Posterior vena cava (tissue), 2 donors: ENCODE measurements around the gene FBXO34. TPM values are rescaled to one million over a fixed set of nuclear protein-coding genes. Genes with fewer than 3 reads are reported as not detected.
"Not testable (repeated sequence)": the region's sequence is repeated elsewhere in the genome, so short reads cannot be mapped to it uniquely, and the experiment has no call there.

ENCODE experiments used
- DNase-seq: peaks from one replicate; pipeline ENCODE4 v3.0.0-alpha.2; 2020; ENCODE audit warnings: low spot score
- intact Hi-C, 2 donors: fragments of 100-400 bp; cut with DNase I; formaldehyde crosslinking; loops; one replicate each; pipeline versions ENCODE4 v1.14.1 to v1.14.2; 2022 to 2023
- total RNA-seq, 2 donors: library from RNA; stranded (reverse); fragmentation: NEBNext Ultra II Directional; extraction: Animal tissue kit (Norgen Biotek cat#: 25700); gene quantifications; one replicate each; pipeline ENCODE4 v1.2.1, GENCODE V29; 2021
- donor health status: DM: yes; HTN: yes; CAD: no.
- donor health status: DM: yes; HTN: yes; CAD: no.

Gene FBXO34
- total RNA-seq, 2 donors from 2014 or later = 15.4 to 20.5 TPM

- intact Hi-C loops = no loop called here
- no peak for DNase-seq
Observed at GRCh38 chr14:55302367-55303124, 31.3 kb downstream of the FBXO34 start.

GRCh38 chr14:55303125-55303499, 31.9 kb downstream of the FBXO34 start:
- intact Hi-C loops = no loop called here
- no peak for DNase-seq

GRCh38 chr14:55303691-55304145, 32.5 kb downstream of the FBXO34 start:
- intact Hi-C loops = no loop called here

GRCh38 chr14:55306938-55307589, 35.8 kb downstream of the FBXO34 start:
- intact Hi-C loops = no loop called here
- no peak for DNase-seq

More at GRCh38 chr14:55303691-55304145, 32.5 kb downstream of the FBXO34 start:
- DNase-seq = no peak

- intact Hi-C loops = no loop called here
- DNase-seq = no peak
Observed at GRCh38 chr14:55309154-55309553, 37.9 kb downstream of the FBXO34 start.

GRCh38 chr14:55309761-55310365, 38.6 kb downstream of the FBXO34 start:
- intact Hi-C loops = no loop called here
- DNase-seq = no peak

- DNase-seq, intact Hi-C loops: not testable (repeated sequence)
Observed at GRCh38 chr14:55312379-55313030, 41.3 kb downstream of the FBXO34 start.

- DNase-seq = no peak
- intact Hi-C loops = no loop called here
Observed at GRCh38 chr14:55313480-55313879, 42.3 kb downstream of the FBXO34 start.

- intact Hi-C loops = no loop called here
- DNase-seq = no peak
Observed at GRCh38 chr14:55314449-55314848, 43.2 kb downstream of the FBXO34 start.

- intact Hi-C loops = no loop called here
- DNase-seq = no peak
Observed at GRCh38 chr14:55316564-55316963, 45.3 kb downstream of the FBXO34 start.

GRCh38 chr14:55317542-55318306, 46.5 kb downstream of the FBXO34 start:
- no peak for DNase-seq
- intact Hi-C loops = no loop called here

- intact Hi-C loops = no loop called here
- DNase-seq = no peak
Observed at GRCh38 chr14:55318694-55319093, 47.5 kb downstream of the FBXO34 start.

- intact Hi-C loops = no loop called here
Observed at GRCh38 chr14:55323910-55324309, 52.7 kb downstream of the FBXO34 start.

GRCh38 chr14:55324812-55325211, 53.6 kb downstream of the FBXO34 start:
- intact Hi-C loops = no loop called here
- DNase-seq = no peak

More at GRCh38 chr14:55323910-55324309, 52.7 kb downstream of the FBXO34 start:
- no peak for DNase-seq

- intact Hi-C loops = no loop called here
- no peak for DNase-seq
Observed at GRCh38 chr14:55327179-55327578, 56.0 kb downstream of the FBXO34 start.

GRCh38 chr14:55328317-55328716, 57.1 kb downstream of the FBXO34 start:
- no peak for DNase-seq
- intact Hi-C loops = no loop called here

- no peak for DNase-seq
- intact Hi-C loops = no loop called here
Observed at GRCh38 chr14:55329999-55330710, 58.9 kb downstream of the FBXO34 start.
